Colonic mucosa (tissue), 4 donors: ENCODE data around the gene TCF20. TPM values are rescaled to one million over a fixed set of nuclear protein-coding genes. Genes with fewer than 3 reads are reported as not detected.

Experiments
- DNase-seq: peaks from one replicate; pipeline ENCODE4 v3.0.0-alpha.2; 2020
- H3K27ac ChIP-seq: fragments of 200-600 bp; one replicate; pipeline ENCODE4 v1.8.0; 2021
- H3K27me3 ChIP-seq: fragments of 200-600 bp; one replicate; pipeline ENCODE4 v1.8.0; 2021
- H3K36me3 ChIP-seq: fragments of 200-600 bp; one replicate; pipeline ENCODE4 v1.8.0; 2021
- H3K4me1 ChIP-seq: fragments of 200-600 bp; one replicate; pipeline ENCODE4 v1.8.0; 2021; ENCODE audit warnings: mild to moderate bottlenecking
- H3K4me3 ChIP-seq: fragments of 200-600 bp; one replicate; pipeline ENCODE4 v1.8.0; 2021
- H3K9ac ChIP-seq, 2 donors: one replicate each; pipeline ENCODE4 v1.7.0; 2013; ENCODE audit warnings: control low read depth in 2 of 2, low read depth in 2 of 2, low read length in 2 of 2
- H3K9me3 ChIP-seq: fragments of 200-600 bp; one replicate; pipeline ENCODE4 v1.8.0; 2021
- CTCF ChIP-seq: fragments of 200-600 bp; IDR thresholded peaks from one replicate; pipeline ENCODE4 v1.8.0; 2022; ENCODE audit warnings: antibody characterized with exemption, mild to moderate bottlenecking
- intact Hi-C: fragments of 100-400 bp; cut with DNase I; formaldehyde crosslinking; loops from one replicate; pipeline ENCODE4 v1.14.1; 2022
- total RNA-seq, 2 donors: library from RNA; stranded (reverse); fragmentation: NEBNext Ultra II Directional in 1 of 2; extraction: Animal tissue kit (Norgen Biotek cat#: 25700) in 1 of 2; gene quantifications; one replicate each; pipeline ENCODE4 v1.2.1, GENCODE V29; 2021
- donor health status: healthy.
- donor health status: DM: no; HTN: no; CAD: no.
- donor health status: DM: no; HTN: no; CAD: no.

TCF20 gene
- total RNA-seq, 2 donors from 2014 or later = 52.9 to 62.0 TPM

GRCh38 chr22:42262964-42263363, 7.5 kb downstream of the TCF20 start:
- TF ChIP-seq CTCF = no peak
- H3K9me3 ChIP-seq = no peaks in the 10 kb centered on the region
- intact Hi-C loops = loop anchor here (10.0 kb wide), 1 partner anchor 98 kb away; no protein-coding TSS in a partner anchor
- no peak overlapping the region for H3K4me3 ChIP-seq
- no peak for DNase-seq
- H3K9ac ChIP-seq = no peak overlapping the region
- H3K36me3 ChIP-seq = no peaks in the 10 kb centered on the region
- no peaks in the 10 kb centered on the region for H3K4me1 ChIP-seq
- no peaks in the 10 kb centered on the region for H3K27me3 ChIP-seq
- no peak overlapping the region for H3K27ac ChIP-seq

GRCh38 chr22:42261296-42261695, 9.2 kb downstream of the TCF20 start:
- H3K27me3 ChIP-seq = no peaks in the 10 kb centered on the region
- no peak overlapping the region for H3K4me3 ChIP-seq
- H3K27ac ChIP-seq = no peak overlapping the region
- TF ChIP-seq CTCF = no peak
- no peak for DNase-seq
- intact Hi-C loops = loop anchor here (10.0 kb wide), 1 partner anchor 96 kb away; no protein-coding TSS in a partner anchor
- no peak overlapping the region for H3K9ac ChIP-seq
- H3K9me3 ChIP-seq = no peaks in the 10 kb centered on the region
- no peaks in the 10 kb centered on the region for H3K4me1 ChIP-seq
- H3K36me3 ChIP-seq = no peaks in the 10 kb centered on the region

GRCh38 chr22:42258126-42258525, 12.3 kb downstream of the TCF20 start:
- H3K36me3 ChIP-seq = no peaks in the 10 kb centered on the region
- no peak overlapping the region for H3K9ac ChIP-seq
- no peak for TF ChIP-seq CTCF

GRCh38 chr22:42257386-42257785, 13.1 kb downstream of the TCF20 start:
- intact Hi-C loops = no loop called here
- H3K4me1 ChIP-seq = no peaks in the 10 kb centered on the region

More at GRCh38 chr22:42258126-42258525, 12.3 kb downstream of the TCF20 start:
- Histone ChIP-seq H3K9me3 (no peaks in the 10 kb centered on the region), H3K4me1 (no peaks in the 10 kb centered on the region), H3K4me3 (no peak overlapping the region), H3K27ac (no peak overlapping the region), H3K27me3 (no peaks in the 10 kb centered on the region)
- no peak for DNase-seq
- intact Hi-C loops = no loop called here

GRCh38 chr22:42256930-42257329, 13.5 kb downstream of the TCF20 start:
- no peaks in the 10 kb centered on the region for H3K9me3 ChIP-seq
- no peak overlapping the region for H3K27ac ChIP-seq
- H3K9ac ChIP-seq = no peak overlapping the region
- no peak overlapping the region for H3K4me3 ChIP-seq
- no peaks in the 10 kb centered on the region for H3K36me3 ChIP-seq
- no peaks in the 10 kb centered on the region for H3K27me3 ChIP-seq
- intact Hi-C loops = no loop called here
- H3K4me1 ChIP-seq = no peaks in the 10 kb centered on the region
- DNase-seq = no peak
- TF ChIP-seq CTCF = no peak

More at GRCh38 chr22:42257386-42257785, 13.1 kb downstream of the TCF20 start:
- DNase-seq = no peak
- Histone ChIP-seq H3K27ac (no peak overlapping the region), H3K4me3 (no peak overlapping the region), H3K27me3 (no peaks in the 10 kb centered on the region), H3K9ac (no peak overlapping the region), H3K9me3 (no peaks in the 10 kb centered on the region), H3K36me3 (no peaks in the 10 kb centered on the region)
- no peak for TF ChIP-seq CTCF

- no peak for DNase-seq
- no peaks in the 10 kb centered on the region for H3K9me3 ChIP-seq
- no peak overlapping the region for H3K27ac ChIP-seq
- no peaks in the 10 kb centered on the region for H3K4me1 ChIP-seq
- H3K36me3 ChIP-seq = no peaks in the 10 kb centered on the region
- H3K4me3 ChIP-seq = no peak overlapping the region
- no peak overlapping the region for H3K9ac ChIP-seq
- TF ChIP-seq CTCF = no peak
- intact Hi-C loops = no loop called here
- no peaks in the 10 kb centered on the region for H3K27me3 ChIP-seq
Observed at GRCh38 chr22:42256220-42256619, 14.2 kb downstream of the TCF20 start.
